SH-SY5Y (cell line): ENCODE results near the gene VPS13D.

Source experiments
- GATA2 ChIP-seq: IDR thresholded peaks from 2 replicates; pipeline ENCODE4 v1.6.1; 2011; ENCODE audit warnings: mild to moderate bottlenecking, low read depth, low read length
- GATA3 ChIP-seq: IDR thresholded peaks from 2 replicates; pipeline ENCODE4 v1.6.1; 2011; ENCODE audit warnings: low read depth, mild to moderate bottlenecking, low read length, moderate library complexity

DNA sequence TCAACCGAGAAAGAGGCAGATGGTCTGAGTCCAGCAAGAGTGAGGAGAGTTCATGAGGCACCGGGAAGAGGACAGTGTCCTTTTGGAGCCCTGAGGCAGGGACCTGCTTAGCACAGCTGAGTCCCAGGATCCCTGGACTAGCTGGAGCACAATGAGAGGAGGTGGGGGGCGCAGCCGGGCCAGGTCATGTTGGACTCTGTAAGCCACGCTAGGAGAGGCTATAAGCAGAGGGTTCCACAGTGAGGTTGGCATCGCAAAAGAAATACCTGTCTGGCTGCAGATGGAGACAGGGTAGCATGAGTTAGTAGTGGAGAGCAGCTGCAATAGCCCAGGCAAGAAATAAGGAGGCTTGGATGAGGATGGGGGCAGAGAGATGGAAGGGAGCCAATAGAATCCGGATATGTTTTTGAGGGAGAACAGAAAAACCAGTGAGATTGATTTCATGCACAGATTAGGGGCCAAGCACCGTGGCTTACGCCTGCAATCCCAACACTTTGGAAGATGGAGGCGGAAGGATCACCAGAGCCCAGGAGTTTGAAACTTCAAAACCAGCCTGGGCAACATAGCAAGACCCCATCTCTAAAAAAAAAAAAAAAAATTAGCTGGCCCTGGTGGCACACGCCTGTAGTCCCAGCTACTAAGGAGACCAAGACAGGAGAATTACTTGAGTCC is 290.0 kb downstream of the VPS13D start:
- TF ChIP-seq GATA2 = no peak
- no peak for TF ChIP-seq GATA3
